Left lung (tissue), 10 donors: ENCODE measurements around the gene FRY. TPM values are rescaled to one million over a fixed set of nuclear protein-coding genes. Genes with fewer than 3 reads are reported as not detected.
A peak's percentile ranks its signal among the peaks of the same experiment; 100 is the strongest.

Experiments
- ATAC-seq: fragments of 200-7000 bp; cut with Tn5 transposase; one replicate; pipeline ENCODE4 v1.9.1; 2020; ENCODE audit warnings: moderate library complexity
- DNase-seq, 4 donors: peaks; one replicate each; pipeline ENCODE4 v3.0.0-alpha.2; 2013 to 2020
- H3K27ac ChIP-seq, 2 donors: fragments of 200-600 bp; sonication (generic) in 1 of 2; one replicate each; pipeline versions ENCODE4 v1.5.0 to v1.8.0; 2020 to 2021
- H3K27me3 ChIP-seq, 2 donors: fragments of 200-600 bp; sonication (generic) in 1 of 2; one replicate each; pipeline versions ENCODE4 v1.5.0 to v1.8.0; 2020 to 2021
- H3K36me3 ChIP-seq, 2 donors: fragments of 200-600 bp; sonication (generic) in 1 of 2; one replicate each; pipeline versions ENCODE4 v1.5.0 to v1.8.0; 2020 to 2021
- H3K4me1 ChIP-seq, 2 donors: fragments of 200-600 bp; one replicate each; pipeline ENCODE4 v1.8.0; 2021
- H3K4me3 ChIP-seq, 2 donors: fragments of 200-600 bp; sonication (generic) in 1 of 2; one replicate each; pipeline versions ENCODE4 v1.5.0 to v1.8.0; 2020 to 2021; ENCODE audit warnings: mild to moderate bottlenecking in 1 of 2
- H3K9me3 ChIP-seq, 2 donors: fragments of 200-600 bp; sonication (generic) in 1 of 2; one replicate each; pipeline versions ENCODE4 v1.5.0 to v1.8.0; 2020 to 2021
- CTCF ChIP-seq, 2 donors: fragments of 200-600 bp; sonication (generic) in 1 of 2; IDR thresholded peaks; one replicate each; pipeline versions ENCODE4 v1.5.0 to v1.8.0; 2021; ENCODE audit warnings: antibody characterized with exemption in 2 of 2
- intact Hi-C, 2 donors: fragments of 100-400 bp; cut with DNase I; formaldehyde crosslinking; loops; one replicate each; pipeline versions ENCODE4 v1.11.2 to v1.14.2; 2022
- polyA plus RNA-seq, 6 donors: library from polyadenylated mRNA; unstranded; fragments of 120-200 nt; gene quantifications; one replicate each; pipeline ENCODE4 v1.2.1, GENCODE V29; 2013; ENCODE audit not compliant: insufficient read length in 6 of 6
- total RNA-seq, 2 donors: library from RNA; stranded (reverse); fragmentation: NEBNext Ultra II Directional; extraction: Animal tissue kit (Norgen Biotek cat#: 25700); gene quantifications; one replicate each; pipeline ENCODE4 v1.2.1, GENCODE V29; 2021
- donor health status: DM: no; HTN: yes; CAD: no.
- donor health status: DM: no; HTN: no; CAD: no.

FRY gene
- total and polyA plus RNA-seq, 8 donors = 41.6 to 53.4 (median 49.2) TPM

- Histone ChIP-seq H3K27me3 (no peaks in the 10 kb centered on the region), H3K9me3 (no peaks in the 10 kb centered on the region), H3K4me1 (no peaks in the 10 kb centered on the region), H3K4me3 (no peak overlapping the region), H3K27ac (no peak overlapping the region), H3K36me3 (peaks cover 0 to 5% of the 10 kb centered on the region in 2 donors)
- TF ChIP-seq CTCF (IDR thresholded peaks at IDR 0.05) = no peak
- intact Hi-C loops = no loop called here
- DNase-seq (no peak), ATAC-seq (no peak)
Measured at GRCh38 chr13:32300920-32301319, 269.3 kb downstream of the FRY start.

DNA sequence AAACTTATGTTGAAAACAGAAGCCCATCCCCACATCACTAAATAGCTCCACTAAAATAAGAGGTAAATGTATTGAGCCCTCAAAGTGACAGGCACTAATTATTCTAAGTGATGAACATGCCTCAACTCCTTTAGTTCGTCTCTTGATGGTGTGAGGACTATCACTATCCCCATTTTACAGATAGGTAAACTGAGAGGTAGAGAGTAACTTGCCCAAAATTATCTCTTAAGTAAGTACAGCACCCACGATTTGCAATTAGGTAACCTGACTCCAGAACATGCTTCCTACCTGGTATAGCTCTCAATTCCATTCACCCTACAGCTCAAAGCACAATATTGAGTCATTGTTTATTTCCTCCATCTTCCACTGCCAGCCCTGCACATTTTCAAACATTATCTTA, 270.9 kb downstream of the FRY start:
- no peak for ATAC-seq
- peaks cover 0 to 3% of the 10 kb centered on the region in 2 donors for H3K36me3 ChIP-seq
- no peaks in the 10 kb centered on the region for H3K9me3 ChIP-seq
- intact Hi-C loops = no loop called here
- no peak for TF ChIP-seq CTCF (IDR thresholded peaks at IDR 0.05)
- no peak overlapping the region for H3K27ac ChIP-seq
- DNase-seq = no peak
- H3K4me3 ChIP-seq = no peak overlapping the region
- no peaks in the 10 kb centered on the region for H3K27me3 ChIP-seq
- H3K4me1 ChIP-seq = no peaks in the 10 kb centered on the region

GRCh38 chr13:32305646-32306045, 274.1 kb downstream of the FRY start:
- no peaks in the 10 kb centered on the region for H3K36me3 ChIP-seq
- no peak overlapping the region for H3K4me3 ChIP-seq
- no peak overlapping the region for H3K27ac ChIP-seq
- DNase-seq (no peak), ATAC-seq (no peak)
- intact Hi-C loops = no loop called here
- peaks cover 0 to 13% of the 10 kb centered on the region in 2 donors for H3K4me1 ChIP-seq
- no peaks in the 10 kb centered on the region for H3K9me3 ChIP-seq
- no peaks in the 10 kb centered on the region for H3K27me3 ChIP-seq
- no peak for TF ChIP-seq CTCF (IDR thresholded peaks at IDR 0.05)

- Histone ChIP-seq H3K4me1 (peaks cover 0 to 17% of the 10 kb centered on the region in 2 donors), H3K4me3 (peak overlapping the region in 1 of 2 donors; percentile 24), H3K27ac (peak overlapping the region in 1 of 2 donors; percentile 68), H3K27me3 (no peaks in the 10 kb centered on the region), H3K9me3 (no peaks in the 10 kb centered on the region), H3K36me3 (no peaks in the 10 kb centered on the region)
- no peak for TF ChIP-seq CTCF (IDR thresholded peaks at IDR 0.05)
- intact Hi-C loops = loop anchor here in 1 of 2 donors (5.0 kb wide), 1 partner anchor 292 kb away; no protein-coding TSS in a partner anchor
- ATAC-seq (peak; percentile 78), DNase-seq (peak in 1 of 4 donors; percentile 34)
Measured at GRCh38 chr13:32309312-32310133, 277.9 kb downstream of the FRY start.

DNA sequence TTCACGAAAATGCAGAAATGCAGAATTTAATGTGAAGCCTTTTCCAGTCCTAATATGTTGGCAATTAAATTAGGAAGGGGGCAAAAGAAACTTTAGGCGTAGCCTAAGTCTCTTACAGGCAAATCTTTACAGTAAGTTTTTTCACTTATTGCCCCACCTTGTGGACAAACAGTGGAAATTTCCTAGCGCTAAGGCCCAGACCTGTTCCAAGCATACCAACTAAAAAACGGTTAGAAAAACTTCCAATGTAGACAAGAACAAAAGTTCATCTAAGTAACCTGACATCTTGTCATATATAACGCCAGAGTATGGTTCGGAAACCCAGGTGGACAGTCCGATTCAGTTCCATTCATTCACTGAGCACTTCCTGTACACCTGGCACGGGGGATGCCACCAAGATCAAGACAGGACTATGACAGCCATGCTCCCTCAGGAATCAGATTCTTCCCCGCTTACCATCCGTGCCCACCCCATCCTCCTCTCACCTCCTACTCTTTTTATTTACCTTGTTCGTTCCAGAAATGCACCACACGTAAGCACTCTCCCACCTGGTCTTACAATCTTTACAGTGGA, 278.6 kb downstream of the FRY start:
- peak overlapping the region in 1 of 2 donors; percentile 68 for H3K27ac ChIP-seq
- H3K4me1 ChIP-seq = peaks cover 0 to 20% of the 10 kb centered on the region in 2 donors
- peak; percentile 79 to 81 for TF ChIP-seq CTCF (IDR thresholded peaks at IDR 0.05)
- H3K27me3 ChIP-seq = no peaks in the 10 kb centered on the region
- DNase-seq (peak in 2 of 4 donors; percentile 36 to 65), ATAC-seq (peak; percentile 88)
- no peaks in the 10 kb centered on the region for H3K36me3 ChIP-seq
- intact Hi-C loops = loop anchor here in 1 of 2 donors (5.0 kb wide), 1 partner anchor 293 kb away; no protein-coding TSS in a partner anchor
- peak overlapping the region in 1 of 2 donors; percentile 24 for H3K4me3 ChIP-seq
- no peaks in the 10 kb centered on the region for H3K9me3 ChIP-seq
